Measurements from ENCODE around the gene SLC7A8. TPM values are rescaled to one million over a fixed set of nuclear protein-coding genes. Genes with fewer than 3 reads are reported as not detected.

Gene SLC7A8
- total and polyA plus RNA-seq, 4 donors, result 2.6 to 9.8 (median 5.4) TPM

DNA sequence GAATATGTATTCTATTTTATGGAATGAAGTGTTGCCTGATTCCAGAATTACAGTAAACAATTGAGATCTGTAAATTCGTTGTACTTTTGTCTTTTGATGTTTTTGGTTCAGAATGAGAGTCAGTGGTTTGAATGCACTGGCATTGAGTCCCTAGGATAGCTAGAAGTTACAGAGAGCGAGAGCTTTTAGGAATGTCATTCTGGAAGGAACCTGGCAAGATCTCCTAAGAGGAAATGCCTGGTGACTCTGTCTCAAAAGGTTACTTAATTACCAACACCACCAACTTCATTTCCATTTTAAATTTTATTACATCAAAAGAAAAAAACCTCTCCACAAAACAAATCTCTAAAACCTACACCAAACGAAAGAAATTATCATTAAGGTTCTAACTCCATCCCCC lies 58.4 kb downstream of the SLC7A8 start (continued):
- TF ChIP-seq, protein P1, sequence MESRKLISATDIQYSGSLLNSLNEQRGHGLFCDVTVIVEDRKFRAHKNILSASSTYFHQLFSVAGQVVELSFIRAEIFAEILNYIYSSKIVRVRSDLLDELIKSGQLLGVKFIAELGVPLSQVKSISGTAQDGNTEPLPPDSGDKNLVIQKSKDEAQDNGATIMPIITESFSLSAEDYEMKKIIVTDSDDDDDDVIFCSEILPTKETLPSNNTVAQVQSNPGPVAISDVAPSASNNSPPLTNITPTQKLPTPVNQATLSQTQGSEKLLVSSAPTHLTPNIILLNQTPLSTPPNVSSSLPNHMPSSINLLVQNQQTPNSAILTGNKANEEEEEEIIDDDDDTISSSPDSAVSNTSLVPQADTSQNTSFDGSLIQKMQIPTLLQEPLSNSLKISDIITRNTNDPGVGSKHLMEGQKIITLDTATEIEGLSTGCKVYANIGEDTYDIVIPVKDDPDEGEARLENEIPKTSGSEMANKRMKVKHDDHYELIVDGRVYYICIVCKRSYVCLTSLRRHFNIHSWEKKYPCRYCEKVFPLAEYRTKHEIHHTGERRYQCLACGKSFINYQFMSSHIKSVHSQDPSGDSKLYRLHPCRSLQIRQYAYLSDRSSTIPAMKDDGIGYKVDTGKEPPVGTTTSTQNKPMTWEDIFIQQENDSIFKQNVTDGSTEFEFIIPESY (IDR thresholded peaks at IDR 0.05), result no peak
- TF ChIP-seq, protein P2, sequence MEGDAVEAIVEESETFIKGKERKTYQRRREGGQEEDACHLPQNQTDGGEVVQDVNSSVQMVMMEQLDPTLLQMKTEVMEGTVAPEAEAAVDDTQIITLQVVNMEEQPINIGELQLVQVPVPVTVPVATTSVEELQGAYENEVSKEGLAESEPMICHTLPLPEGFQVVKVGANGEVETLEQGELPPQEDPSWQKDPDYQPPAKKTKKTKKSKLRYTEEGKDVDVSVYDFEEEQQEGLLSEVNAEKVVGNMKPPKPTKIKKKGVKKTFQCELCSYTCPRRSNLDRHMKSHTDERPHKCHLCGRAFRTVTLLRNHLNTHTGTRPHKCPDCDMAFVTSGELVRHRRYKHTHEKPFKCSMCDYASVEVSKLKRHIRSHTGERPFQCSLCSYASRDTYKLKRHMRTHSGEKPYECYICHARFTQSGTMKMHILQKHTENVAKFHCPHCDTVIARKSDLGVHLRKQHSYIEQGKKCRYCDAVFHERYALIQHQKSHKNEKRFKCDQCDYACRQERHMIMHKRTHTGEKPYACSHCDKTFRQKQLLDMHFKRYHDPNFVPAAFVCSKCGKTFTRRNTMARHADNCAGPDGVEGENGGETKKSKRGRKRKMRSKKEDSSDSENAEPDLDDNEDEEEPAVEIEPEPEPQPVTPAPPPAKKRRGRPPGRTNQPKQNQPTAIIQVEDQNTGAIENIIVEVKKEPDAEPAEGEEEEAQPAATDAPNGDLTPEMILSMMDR (IDR thresholded peaks at IDR 0.05; ENCODE audit: low read depth, low read length, missing input control), result no peak
- TF ChIP-seq TAF1 (conservative IDR thresholded peaks at IDR 0.05) (no peak), JUND (IDR thresholded peaks at IDR 0.05) (no peak), SP1 (IDR thresholded peaks at IDR 0.05) (no peak)

DNA sequence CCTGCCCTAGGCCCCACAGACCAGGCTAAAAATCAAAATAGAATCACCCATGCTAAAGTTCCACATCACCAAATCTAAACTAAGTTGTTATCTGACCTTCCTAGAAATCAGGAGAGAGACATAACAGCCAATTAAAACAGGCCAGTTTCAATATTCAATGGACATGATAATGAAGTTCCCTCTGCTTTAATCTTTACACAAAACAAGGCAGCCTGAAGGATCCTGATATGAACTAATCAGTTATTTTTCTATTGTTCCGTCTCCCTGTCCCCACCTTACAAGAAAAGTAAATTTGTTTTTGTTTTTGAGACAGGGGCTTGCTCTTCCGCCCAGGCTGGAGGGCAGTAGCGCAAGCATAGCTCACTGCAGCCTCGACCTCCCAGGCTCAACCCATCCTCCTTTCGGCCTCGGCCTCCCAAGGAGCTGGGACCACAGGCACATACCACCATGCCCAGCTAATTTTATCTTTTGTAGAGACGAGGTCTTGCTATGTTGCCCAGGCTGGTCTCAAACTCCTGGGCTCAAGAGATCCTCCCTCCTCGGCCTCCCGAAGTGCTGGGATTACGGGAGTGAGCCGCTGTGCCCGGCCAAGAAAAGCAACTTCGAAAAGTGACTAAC lies 59.0 kb downstream of the SLC7A8 start:
- WGBS, result 88% methylated on average over 13 of the region's 13 CpGs
- no peak overlapping the region for H3K9ac ChIP-seq (ENCODE audit: low read depth in 1 of 2, low read length in 2 of 2)
- H3K4me1 ChIP-seq (ENCODE audit: control insufficient read depth in 4 of 4, insufficient read depth in 4 of 4, low read length in 3 of 4), result peaks cover 0 to 5% (median 2%) of the 10 kb centered on the region in 4 donors
- no peak for DNase-seq (ENCODE audit: low spot score)
- H3K27me3 ChIP-seq (ENCODE audit: control insufficient read depth in 4 of 4, insufficient read depth in 4 of 4, low read length in 3 of 4), result no peaks in the 10 kb centered on the region
- H3K27ac ChIP-seq (ENCODE audit: low read depth in 1 of 2, low read length in 2 of 2), result no peak overlapping the region
- H3K9me3 ChIP-seq (ENCODE audit: control insufficient read depth in 4 of 4, low read length in 3 of 4), result no peaks in the 10 kb centered on the region
- TF ChIP-seq HNF4G (IDR thresholded peaks at IDR 0.05), result no peak
- TF ChIP-seq JUND (IDR thresholded peaks at IDR 0.05), result no peak
- TF ChIP-seq EGR1 (IDR thresholded peaks at IDR 0.05; ENCODE audit: low read depth in 2 of 2), result no peak
- TF ChIP-seq GABPA (IDR thresholded peaks at IDR 0.05 in 1 of 2, conservative IDR thresholded peaks at IDR 0.05 in 1 of 2), result no peak
- no peak for TF ChIP-seq NR2F2 (IDR thresholded peaks at IDR 0.05)
- no peak for TF ChIP-seq YY1 (IDR thresholded peaks at IDR 0.05)
- TF ChIP-seq FOXA2 (IDR thresholded peaks at IDR 0.05), result no peak
- TF ChIP-seq, protein P3, sequence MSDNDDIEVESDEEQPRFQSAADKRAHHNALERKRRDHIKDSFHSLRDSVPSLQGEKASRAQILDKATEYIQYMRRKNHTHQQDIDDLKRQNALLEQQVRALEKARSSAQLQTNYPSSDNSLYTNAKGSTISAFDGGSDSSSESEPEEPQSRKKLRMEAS (IDR thresholded peaks at IDR 0.05), result no peak
- TF ChIP-seq FOXA1 (IDR thresholded peaks at IDR 0.05), result no peak
- TF ChIP-seq, protein P4, sequence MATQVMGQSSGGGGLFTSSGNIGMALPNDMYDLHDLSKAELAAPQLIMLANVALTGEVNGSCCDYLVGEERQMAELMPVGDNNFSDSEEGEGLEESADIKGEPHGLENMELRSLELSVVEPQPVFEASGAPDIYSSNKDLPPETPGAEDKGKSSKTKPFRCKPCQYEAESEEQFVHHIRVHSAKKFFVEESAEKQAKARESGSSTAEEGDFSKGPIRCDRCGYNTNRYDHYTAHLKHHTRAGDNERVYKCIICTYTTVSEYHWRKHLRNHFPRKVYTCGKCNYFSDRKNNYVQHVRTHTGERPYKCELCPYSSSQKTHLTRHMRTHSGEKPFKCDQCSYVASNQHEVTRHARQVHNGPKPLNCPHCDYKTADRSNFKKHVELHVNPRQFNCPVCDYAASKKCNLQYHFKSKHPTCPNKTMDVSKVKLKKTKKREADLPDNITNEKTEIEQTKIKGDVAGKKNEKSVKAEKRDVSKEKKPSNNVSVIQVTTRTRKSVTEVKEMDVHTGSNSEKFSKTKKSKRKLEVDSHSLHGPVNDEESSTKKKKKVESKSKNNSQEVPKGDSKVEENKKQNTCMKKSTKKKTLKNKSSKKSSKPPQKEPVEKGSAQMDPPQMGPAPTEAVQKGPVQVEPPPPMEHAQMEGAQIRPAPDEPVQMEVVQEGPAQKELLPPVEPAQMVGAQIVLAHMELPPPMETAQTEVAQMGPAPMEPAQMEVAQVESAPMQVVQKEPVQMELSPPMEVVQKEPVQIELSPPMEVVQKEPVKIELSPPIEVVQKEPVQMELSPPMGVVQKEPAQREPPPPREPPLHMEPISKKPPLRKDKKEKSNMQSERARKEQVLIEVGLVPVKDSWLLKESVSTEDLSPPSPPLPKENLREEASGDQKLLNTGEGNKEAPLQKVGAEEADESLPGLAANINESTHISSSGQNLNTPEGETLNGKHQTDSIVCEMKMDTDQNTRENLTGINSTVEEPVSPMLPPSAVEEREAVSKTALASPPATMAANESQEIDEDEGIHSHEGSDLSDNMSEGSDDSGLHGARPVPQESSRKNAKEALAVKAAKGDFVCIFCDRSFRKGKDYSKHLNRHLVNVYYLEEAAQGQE (IDR thresholded peaks at IDR 0.05), result no peak
- TF ChIP-seq SP1 (IDR thresholded peaks at IDR 0.05), result no peak
- H3K4me3 ChIP-seq (ENCODE audit: low read depth in 1 of 3, low read length in 3 of 3), result no peak overlapping the region
- H3K36me3 ChIP-seq (ENCODE audit: control insufficient read depth in 4 of 4, insufficient read depth in 3 of 4, low read depth in 1 of 4, low read length in 3 of 4), result no peaks in the 10 kb centered on the region

Data from liver (tissue), 9 donors.